Activated naive CD4-positive, alpha-beta T cell treated with anti-CD3 and anti-CD28 coated beads, Interleukin-2, amount 50 U/mL, for 16 hours (primary cell): ENCODE results near the gene COL15A1.

Experiments used
- DNase-seq: peaks from one replicate; pipeline ENCODE4 v3.0.0-alpha.2; 2020

Gene COL15A1

DNA sequence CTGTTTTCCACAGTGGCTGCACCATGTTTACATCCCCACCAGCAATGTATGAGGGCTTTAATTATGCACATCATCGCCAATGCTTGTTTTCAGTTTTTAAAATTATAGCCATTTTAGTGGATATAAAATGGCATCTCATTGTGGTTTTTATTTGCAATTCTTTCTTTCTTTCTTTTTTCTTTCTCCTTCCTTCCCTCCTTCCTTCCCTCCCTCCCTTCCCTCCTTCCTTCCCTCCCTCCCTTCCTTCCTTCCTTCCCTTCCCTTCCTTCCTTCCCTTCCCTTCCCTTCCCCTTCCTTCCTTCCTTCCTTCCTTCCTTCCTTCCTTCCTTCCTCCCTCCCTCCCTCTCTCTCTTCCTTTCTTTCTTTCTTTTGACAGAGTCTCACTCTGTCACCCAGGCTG is 6.6 kb downstream of the COL15A1 start:
- DNase-seq = no peak

DNA sequence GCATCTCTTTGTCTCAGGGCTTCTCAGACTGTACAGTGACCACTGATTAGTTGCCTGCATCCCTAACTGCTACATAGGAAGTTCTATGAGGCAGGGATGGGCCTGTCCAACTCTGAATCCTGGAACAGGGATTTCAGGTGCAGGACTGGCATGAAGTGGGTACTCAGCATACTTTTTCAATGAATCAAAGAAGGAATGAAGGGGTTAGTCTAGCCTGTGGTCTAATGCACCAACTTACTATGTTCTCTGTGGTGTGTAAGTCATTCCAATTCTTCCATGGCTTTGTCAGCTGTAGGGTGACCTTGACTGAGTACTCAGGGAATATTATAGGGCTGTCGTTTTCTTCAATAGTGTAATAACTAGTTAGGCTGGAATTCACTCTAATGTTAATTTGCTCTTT is 8.3 kb downstream of the COL15A1 start:
- no peak for DNase-seq

DNA sequence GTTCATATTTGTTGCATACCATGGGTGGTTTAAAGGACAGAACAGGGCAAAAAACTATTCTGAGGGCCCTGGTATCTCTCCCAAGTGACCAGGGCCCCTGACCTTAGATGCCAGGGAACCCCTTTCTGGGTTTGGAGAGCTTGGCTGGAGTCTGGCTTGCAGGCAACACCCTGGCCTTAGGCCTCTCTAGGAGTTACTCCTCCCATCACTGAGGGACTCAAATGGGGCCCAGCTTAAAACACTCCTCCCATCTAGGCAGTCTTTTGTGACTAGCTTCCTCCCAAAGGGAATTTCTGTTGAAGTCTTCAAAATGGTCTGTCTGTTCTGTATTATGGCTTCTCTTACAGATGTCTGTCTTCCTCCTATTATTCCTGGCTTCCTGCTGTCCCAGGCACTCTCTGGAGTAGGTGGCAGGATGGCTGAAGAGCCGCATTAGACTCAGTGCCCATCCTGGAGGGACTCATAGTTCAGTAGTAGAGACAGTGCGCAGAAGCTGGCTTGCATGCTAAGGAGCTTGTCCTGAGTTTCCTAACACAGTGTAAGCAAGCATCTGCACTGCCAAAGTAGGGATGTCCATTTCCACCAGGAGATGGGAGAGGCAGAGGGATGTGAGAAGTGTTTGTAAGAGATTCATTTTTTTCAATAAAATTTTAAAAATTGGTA is 10.0 kb downstream of the COL15A1 start:
- no peak for DNase-seq

GRCh38 chr9:98954244-98954610 is 10.5 kb downstream of the COL15A1 start:
- no peak for DNase-seq

- no peak for DNase-seq
Observed at GRCh38 chr9:98955259-98955658, 11.6 kb downstream of the COL15A1 start.

DNA sequence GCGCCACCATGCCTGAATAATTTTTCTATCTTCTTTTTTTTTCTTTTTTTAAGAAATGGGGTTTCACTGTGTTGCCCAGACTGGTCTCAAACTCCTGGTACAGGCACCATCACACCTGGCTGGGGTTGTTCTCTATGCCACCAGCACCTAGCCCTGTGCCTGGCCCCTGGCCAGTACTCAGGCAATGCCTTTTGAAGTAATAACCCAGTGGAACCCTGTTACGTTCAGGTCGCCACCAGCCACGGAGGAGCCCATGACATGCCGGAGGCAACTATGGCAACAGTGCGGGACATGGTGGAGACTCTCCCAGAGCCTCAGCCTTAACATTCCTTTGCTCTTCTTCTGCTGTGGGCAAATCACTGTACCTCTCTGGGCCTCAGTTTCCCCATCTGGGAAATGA is 14.1 kb downstream of the COL15A1 start:
- no peak for DNase-seq

DNA sequence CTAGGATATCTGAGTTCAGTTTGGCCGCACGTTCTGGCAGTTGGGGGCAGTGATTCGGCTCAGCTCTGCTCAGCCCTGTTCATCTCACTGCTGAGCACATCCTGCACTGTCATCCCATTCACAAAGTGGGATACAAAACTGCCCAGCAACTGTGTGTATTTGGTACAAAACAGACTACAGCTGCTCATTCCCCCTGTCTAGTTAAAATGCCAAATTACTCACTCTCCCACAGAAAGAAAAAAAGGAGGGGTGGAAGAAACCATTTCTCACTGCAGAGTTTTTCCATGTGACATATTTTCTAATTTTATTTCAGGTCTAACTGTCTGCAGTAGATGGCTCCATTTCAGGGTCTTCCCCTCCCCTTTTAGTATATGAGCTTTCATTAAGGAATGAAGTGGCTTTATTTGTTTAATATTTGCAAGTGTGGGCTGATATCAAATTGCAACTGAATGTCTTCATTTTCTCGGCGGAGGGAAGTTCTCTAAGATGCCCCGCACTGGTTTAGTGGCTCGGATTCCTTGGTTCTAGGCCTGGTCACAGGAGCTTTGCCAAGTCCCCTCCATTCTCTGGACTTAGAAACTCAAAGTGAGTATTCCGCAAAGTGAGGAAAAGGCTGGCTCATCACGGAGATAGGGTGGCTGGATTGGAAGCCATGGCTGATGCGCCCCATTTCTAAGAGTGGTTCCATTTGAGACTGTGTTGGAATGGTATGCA is 14.7 kb downstream of the COL15A1 start:
- no peak for DNase-seq

GRCh38 chr9:98960409-98960808 is 16.7 kb downstream of the COL15A1 start:
- DNase-seq = no peak

DNA sequence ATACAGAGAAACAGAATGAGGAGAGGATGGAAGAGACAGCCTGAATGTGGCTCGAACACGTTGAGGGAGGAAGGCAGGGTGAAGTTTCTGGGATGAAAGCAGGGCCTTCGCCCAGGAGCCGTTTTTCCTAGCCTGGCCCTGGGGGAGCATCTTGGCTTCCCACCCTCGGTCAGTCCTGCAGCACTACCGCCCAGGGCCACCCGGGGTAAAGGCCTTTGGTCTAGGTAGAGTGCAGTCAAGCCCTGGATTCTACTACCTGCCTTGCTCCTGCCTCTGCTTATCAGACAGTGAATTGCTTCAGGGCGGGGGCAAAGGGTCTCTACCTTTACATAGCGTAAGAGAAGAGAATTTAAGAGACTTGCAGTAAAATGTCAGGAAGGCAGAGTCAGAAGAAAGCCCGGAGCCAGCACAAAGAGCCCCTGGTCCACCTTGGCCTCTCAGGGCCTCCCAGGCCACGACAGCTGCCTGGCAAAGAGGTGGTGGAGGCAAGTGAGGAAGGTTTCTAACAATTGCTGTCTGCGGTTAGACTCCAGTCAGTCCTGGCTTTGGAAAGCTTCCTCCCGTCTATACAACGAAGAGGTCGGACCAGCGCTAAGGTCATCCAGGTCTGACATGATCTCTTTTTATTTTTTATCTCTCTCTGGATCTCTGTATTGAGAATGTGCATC is 17.9 kb downstream of the COL15A1 start:
- no peak for DNase-seq

DNA sequence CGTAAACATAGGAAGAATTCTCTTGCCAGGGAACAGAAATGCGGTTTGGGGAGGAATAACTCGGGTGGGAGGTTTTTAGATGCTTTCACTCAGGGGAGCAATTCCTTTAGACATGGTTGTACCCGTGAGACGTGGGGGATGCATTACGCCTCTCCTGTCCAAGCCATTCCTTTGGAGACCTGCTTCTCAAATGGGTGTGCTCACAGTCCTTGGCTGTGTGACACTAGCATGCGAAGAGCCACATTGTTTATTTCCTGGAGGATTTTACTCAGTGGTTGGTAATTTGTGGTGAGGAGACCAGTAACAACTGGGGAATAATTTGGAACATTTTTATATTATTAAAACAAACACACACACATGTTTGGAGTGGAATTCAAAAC is 18.5 kb downstream of the COL15A1 start:
- no peak for DNase-seq

- DNase-seq = no peak
Observed at GRCh38 chr9:98962861-98963260, 19.2 kb downstream of the COL15A1 start.

- DNase-seq = no peak
Observed at GRCh38 chr9:98964201-98964600, 20.5 kb downstream of the COL15A1 start.

DNA sequence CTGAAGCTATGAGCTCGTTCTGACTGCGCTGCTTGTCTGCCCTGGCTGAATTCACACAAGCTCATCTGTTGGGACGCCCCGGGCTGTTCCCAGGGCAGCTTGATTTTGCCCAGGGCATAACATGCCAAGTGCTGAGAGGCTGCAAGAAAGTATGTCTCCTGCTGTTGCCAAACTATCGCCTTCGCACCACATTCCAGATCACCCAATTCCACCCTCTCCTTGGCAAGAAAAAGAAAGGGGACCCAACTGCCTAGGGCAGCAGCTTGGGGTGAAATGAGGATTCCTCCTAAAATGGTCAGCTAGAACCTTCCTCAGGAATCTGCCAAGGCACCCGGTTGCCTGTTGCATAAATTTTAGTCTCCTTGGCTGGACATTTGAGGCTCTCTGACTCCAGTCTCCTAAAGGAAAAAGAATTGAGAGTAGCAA is 21.2 kb downstream of the COL15A1 start:
- DNase-seq = no peak

DNA sequence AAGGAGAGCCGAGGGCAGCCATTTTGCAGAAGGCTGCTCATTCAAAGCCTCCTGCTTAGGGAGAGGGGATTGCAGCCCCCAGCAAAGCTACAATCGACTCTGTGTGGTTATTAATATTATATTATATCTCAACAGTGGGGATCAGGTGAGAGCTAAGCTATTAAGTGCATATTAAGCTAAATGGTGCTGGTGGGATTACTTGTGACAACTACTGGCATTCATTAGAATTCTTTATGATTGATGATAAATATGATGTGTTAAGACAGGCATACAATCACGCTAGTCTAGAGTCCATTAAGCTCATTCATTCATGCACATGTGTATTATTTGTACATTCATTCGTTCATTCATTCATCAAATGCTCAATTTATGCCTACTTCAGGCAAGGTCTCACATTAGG is 23.0 kb downstream of the COL15A1 start:
- DNase-seq = no peak

- DNase-seq = no peak
Observed at GRCh38 chr9:98967257-98967656, 23.6 kb downstream of the COL15A1 start.

GRCh38 chr9:98967680-98968079 is 24.0 kb downstream of the COL15A1 start:
- DNase-seq = no peak

DNA sequence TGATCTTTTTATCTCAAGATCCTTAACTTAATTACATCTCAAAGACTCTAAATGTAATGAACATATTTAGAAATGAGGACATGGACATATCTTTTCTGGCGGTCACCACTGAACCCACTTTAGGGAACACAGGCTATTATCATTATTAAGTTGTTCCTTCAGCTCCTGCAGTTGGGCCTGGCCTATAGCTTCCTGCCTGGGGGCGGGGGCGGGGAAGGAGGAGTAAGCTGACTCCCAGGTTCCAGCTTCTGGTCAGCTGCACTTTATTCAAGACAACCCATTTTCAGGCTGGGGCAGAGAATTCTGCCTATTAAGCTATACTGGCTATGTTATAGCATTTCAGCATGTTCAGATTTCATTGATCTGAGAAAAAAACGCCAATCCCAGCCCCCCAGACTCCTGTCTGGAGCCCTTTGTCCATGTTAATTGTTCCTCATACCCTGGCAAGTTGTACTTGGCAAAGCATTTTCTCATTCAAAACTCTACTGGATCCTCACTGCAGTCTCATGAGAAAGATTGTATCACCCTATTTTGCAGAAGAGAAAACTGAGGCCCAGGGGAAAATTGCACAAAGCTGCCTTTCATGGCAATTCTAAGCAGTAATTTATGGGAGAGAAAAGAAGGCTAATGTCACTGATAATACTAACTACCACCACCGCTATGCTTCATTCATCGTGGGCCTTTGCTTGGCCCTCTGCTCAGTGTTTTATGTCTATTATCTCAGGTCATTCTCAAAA is 25.1 kb downstream of the COL15A1 start:
- DNase-seq = no peak

DNA sequence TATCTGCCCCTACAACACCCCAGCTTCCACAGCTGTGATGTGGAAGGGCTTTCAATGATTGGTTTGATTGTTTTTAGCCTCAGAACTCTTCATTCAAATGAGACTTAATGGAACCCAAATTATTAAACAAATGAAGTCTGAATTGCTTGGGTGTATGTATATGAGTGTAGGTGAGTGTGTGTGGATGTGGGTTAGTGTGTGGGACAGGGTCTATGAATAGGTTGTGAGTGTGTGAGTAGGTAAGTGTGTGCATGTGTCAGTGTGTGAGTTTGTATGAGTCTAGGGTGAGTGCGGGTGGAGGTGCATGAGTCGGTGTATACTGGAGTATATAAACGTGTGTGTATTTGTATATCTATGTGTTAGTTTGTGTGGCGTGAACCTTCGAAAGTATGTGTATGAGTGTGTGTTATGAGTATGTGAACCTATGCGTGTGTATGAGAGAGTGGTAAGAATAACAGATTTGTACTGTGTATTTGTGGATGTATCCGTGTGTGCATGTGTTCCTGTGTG is 26.9 kb downstream of the COL15A1 start:
- DNase-seq = no peak

GRCh38 chr9:98971168-98971914 is 27.6 kb downstream of the COL15A1 start:
- no peak for DNase-seq

GRCh38 chr9:98971915-98972223 is 28.2 kb downstream of the COL15A1 start:
- DNase-seq = no peak

DNA sequence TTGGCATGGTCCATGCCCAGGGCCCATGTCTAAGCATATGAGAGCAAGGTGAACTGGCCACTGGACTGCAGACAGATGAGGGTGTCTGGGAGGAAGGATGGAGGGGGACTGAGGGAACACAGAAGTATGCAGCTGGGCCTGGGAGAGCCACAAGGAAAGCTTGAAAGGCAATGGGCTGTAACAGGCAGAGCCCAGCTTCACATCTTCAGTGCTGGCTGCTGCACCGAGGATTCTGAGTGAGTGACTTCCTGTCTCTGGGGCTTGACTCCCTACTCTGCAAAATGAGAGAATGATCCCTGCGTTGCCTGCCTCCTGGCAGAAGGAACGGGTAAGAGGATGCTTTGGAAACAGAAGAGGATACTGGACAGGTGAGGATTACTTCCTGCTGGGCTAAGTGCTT is 29.0 kb downstream of the COL15A1 start:
- no peak for DNase-seq

DNA sequence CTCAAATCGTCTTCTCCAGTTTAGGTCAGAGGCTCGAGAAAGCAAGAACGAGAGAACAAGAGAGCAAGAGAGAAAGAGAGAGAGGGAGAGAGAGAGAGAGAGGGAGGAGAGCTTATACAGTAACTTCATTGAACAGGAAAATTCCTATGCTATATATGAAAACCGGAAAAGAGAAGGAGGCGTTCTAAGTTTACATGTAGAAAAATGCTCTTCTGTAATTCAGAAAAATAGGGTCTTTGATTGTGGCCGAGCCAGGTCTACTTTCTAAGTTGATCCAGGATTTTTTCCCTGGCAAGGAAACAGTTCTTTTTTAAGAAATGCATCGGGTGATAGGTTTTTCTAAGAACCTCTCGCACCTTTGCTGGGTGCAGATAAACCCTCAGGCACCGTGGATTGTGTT is 29.5 kb downstream of the COL15A1 start:
- no peak for DNase-seq

DNA sequence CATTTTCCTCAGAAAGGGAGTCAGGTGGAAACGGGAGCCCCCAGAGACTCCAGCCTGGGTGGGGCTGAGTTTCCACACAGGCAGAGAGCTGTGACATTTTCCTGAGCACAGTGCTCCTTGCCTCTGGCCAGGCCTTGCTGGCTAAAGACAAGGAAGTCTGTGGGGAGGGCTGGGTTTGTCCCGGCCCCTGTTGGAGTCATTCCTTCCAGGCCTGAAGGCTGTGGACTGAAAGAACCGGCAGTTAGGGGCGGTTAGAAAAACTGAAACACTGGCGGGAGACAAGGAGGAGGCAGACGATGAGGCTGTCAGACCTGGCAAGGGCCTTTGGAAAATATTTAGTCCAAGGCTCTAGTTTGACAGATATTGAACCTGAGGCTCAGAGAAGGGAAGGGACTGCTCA is 29.9 kb downstream of the COL15A1 start:
- DNase-seq = no peak
